Mucosa of rectum (tissue), 2 donors: ENCODE results near the gene EXD3.

Experiments used
- H3K27ac ChIP-seq, 2 donors: one replicate each; pipeline ENCODE4 v1.7.0; 2013; ENCODE audit warnings: inconsistent platforms in 2 of 2, low read depth in 2 of 2, low read length in 2 of 2
- H3K27me3 ChIP-seq, 2 donors: one replicate each; pipeline ENCODE4 v1.7.0; 2013; ENCODE audit warnings: low read length in 2 of 2; ENCODE audit not compliant: control insufficient read depth in 2 of 2, insufficient read depth in 2 of 2
- H3K36me3 ChIP-seq, 2 donors: one replicate each; pipeline ENCODE4 v1.7.0; 2013; ENCODE audit warnings: low read length in 2 of 2; ENCODE audit not compliant: control insufficient read depth in 2 of 2, insufficient read depth in 2 of 2
- H3K4me1 ChIP-seq, 2 donors: one replicate each; pipeline ENCODE4 v1.7.0; 2013; ENCODE audit warnings: low read length in 2 of 2, mild to moderate bottlenecking in 1 of 2; ENCODE audit not compliant: control insufficient read depth in 2 of 2, insufficient read depth in 2 of 2
- H3K4me3 ChIP-seq, 2 donors: one replicate each; pipeline ENCODE4 v1.7.0; 2013; ENCODE audit warnings: low read length in 2 of 2
- H3K9ac ChIP-seq, 2 donors: one replicate each; pipeline ENCODE4 v1.7.0; 2013; ENCODE audit warnings: low read length in 2 of 2, low read depth in 1 of 2, mild to moderate bottlenecking in 1 of 2
- H3K9me3 ChIP-seq, 2 donors: one replicate each; pipeline ENCODE4 v1.7.0; 2013; ENCODE audit warnings: low read length in 2 of 2; ENCODE audit not compliant: control insufficient read depth in 2 of 2
- donor health status: healthy.
- donor health status: Normal muscosa, but diverticular disease.

EXD3 gene

GRCh38 chr9:137369061-137369787 lies 53.7 kb downstream of the EXD3 start:
- Histone ChIP-seq H3K27me3 (no peaks in the 10 kb centered on the region), H3K9me3 (no peaks in the 10 kb centered on the region), H3K4me1 (no peaks in the 10 kb centered on the region), H3K9ac (no peak overlapping the region), H3K36me3 (peaks cover 6 to 15% of the 10 kb centered on the region in 2 donors), H3K4me3 (no peak overlapping the region), H3K27ac (no peak overlapping the region)

- Histone ChIP-seq H3K9ac (no peak overlapping the region), H3K9me3 (no peaks in the 10 kb centered on the region), H3K4me3 (no peak overlapping the region), H3K27me3 (no peaks in the 10 kb centered on the region), H3K36me3 (peaks cover 6 to 15% of the 10 kb centered on the region in 2 donors), H3K27ac (no peak overlapping the region), H3K4me1 (no peaks in the 10 kb centered on the region)
Measured at GRCh38 chr9:137368431-137369035, 54.4 kb downstream of the EXD3 start.

GRCh38 chr9:137367506-137368430 lies 55.2 kb downstream of the EXD3 start:
- Histone ChIP-seq H3K27me3 (no peaks in the 10 kb centered on the region), H3K27ac (no peak overlapping the region), H3K9ac (no peak overlapping the region), H3K4me3 (no peak overlapping the region), H3K36me3 (peaks cover 6 to 15% of the 10 kb centered on the region in 2 donors), H3K9me3 (no peaks in the 10 kb centered on the region), H3K4me1 (no peaks in the 10 kb centered on the region)

GRCh38 chr9:137366891-137367381 lies 56.0 kb downstream of the EXD3 start:
- Histone ChIP-seq H3K9ac (no peak overlapping the region), H3K27me3 (no peaks in the 10 kb centered on the region), H3K27ac (no peak overlapping the region), H3K4me1 (no peaks in the 10 kb centered on the region), H3K36me3 (peaks cover 6 to 15% of the 10 kb centered on the region in 2 donors), H3K9me3 (no peaks in the 10 kb centered on the region), H3K4me3 (no peak overlapping the region)

- no peaks in the 10 kb centered on the region for H3K9me3 ChIP-seq
- H3K27me3 ChIP-seq = no peaks in the 10 kb centered on the region
- no peak overlapping the region for H3K27ac ChIP-seq
- H3K4me3 ChIP-seq = no peak overlapping the region
- peaks cover 6 to 15% of the 10 kb centered on the region in 2 donors for H3K36me3 ChIP-seq
- H3K4me1 ChIP-seq = no peaks in the 10 kb centered on the region
- no peak overlapping the region for H3K9ac ChIP-seq
Measured at GRCh38 chr9:137366445-137366810, 56.5 kb downstream of the EXD3 start.

GRCh38 chr9:137365552-137366444 lies 57.2 kb downstream of the EXD3 start:
- Histone ChIP-seq H3K9ac (no peak overlapping the region), H3K4me1 (no peaks in the 10 kb centered on the region), H3K36me3 (peaks cover 6 to 15% of the 10 kb centered on the region in 2 donors), H3K9me3 (no peaks in the 10 kb centered on the region), H3K4me3 (no peak overlapping the region), H3K27ac (no peak overlapping the region), H3K27me3 (no peaks in the 10 kb centered on the region)

- Histone ChIP-seq H3K4me1 (no peaks in the 10 kb centered on the region), H3K9me3 (no peaks in the 10 kb centered on the region), H3K9ac (no peak overlapping the region), H3K4me3 (no peak overlapping the region), H3K36me3 (peaks cover 6 to 15% of the 10 kb centered on the region in 2 donors), H3K27ac (no peak overlapping the region), H3K27me3 (no peaks in the 10 kb centered on the region)
Measured at GRCh38 chr9:137365056-137365455, 57.9 kb downstream of the EXD3 start.

- Histone ChIP-seq H3K4me1 (no peaks in the 10 kb centered on the region), H3K9ac (no peak overlapping the region), H3K27me3 (no peaks in the 10 kb centered on the region), H3K27ac (no peak overlapping the region), H3K4me3 (no peak overlapping the region), H3K36me3 (peaks cover 0 to 3% of the 10 kb centered on the region in 2 donors), H3K9me3 (peaks cover 3 to 5% of the 10 kb centered on the region in 2 donors)
Measured at GRCh38 chr9:137359850-137360249, 63.1 kb downstream of the EXD3 start.

GRCh38 chr9:137358126-137358525 lies 64.8 kb downstream of the EXD3 start:
- Histone ChIP-seq H3K27me3 (no peaks in the 10 kb centered on the region), H3K9me3 (peaks cover 3 to 5% of the 10 kb centered on the region in 2 donors), H3K27ac (no peak overlapping the region), H3K36me3 (peaks cover 0 to 3% of the 10 kb centered on the region in 2 donors), H3K9ac (no peak overlapping the region), H3K4me1 (no peaks in the 10 kb centered on the region), H3K4me3 (no peak overlapping the region)
